Left ventricle myocardium inferior (tissue), 1 donor: ENCODE results near the gene BCAS2. TPM values are rescaled to one million over a fixed set of nuclear protein-coding genes. Genes with fewer than 3 reads are reported as not detected.

ENCODE experiments used
- DNase-seq: peaks from one replicate; pipeline ENCODE4 v3.0.0-alpha.2; 2020
- H3K27ac ChIP-seq: fragments of 200-600 bp; replicated peaks from 2 replicates; pipeline ENCODE4 v1.8.0; 2021
- H3K27me3 ChIP-seq: fragments of 200-600 bp; 2 replicates; pipeline ENCODE4 v1.8.0; 2021; ENCODE audit warnings: low read depth
- H3K36me3 ChIP-seq: fragments of 200-600 bp; 2 replicates; pipeline ENCODE4 v1.8.0; 2021
- H3K4me1 ChIP-seq: fragments of 200-600 bp; 2 replicates; pipeline ENCODE4 v1.8.0; 2021
- H3K4me3 ChIP-seq: fragments of 200-600 bp; 2 replicates; pipeline ENCODE4 v1.8.0; 2021; ENCODE audit warnings: mild to moderate bottlenecking, moderate library complexity
- H3K9me3 ChIP-seq: fragments of 200-600 bp; replicated peaks from 2 replicates; pipeline ENCODE4 v1.8.0; 2021
- CTCF ChIP-seq: fragments of 200-600 bp; IDR thresholded peaks from 2 replicates; pipeline ENCODE4 v1.8.0; 2021; ENCODE audit warnings: antibody characterized with exemption, mild to moderate bottlenecking, borderline replicate concordance
- intact Hi-C: fragments of 100-400 bp; cut with micrococcal nuclease; formaldehyde crosslinking; loops from one replicate; pipeline ENCODE4 v1.11.0; 2022
- total RNA-seq: library from RNA; stranded (reverse); fragmentation: NEBNext Ultra II Directional; extraction: Animal tissue kit (Norgen Biotek cat#: 25700); gene quantifications from one replicate; pipeline ENCODE4 v1.2.1, GENCODE V29; 2021
- donor health status: DM: no; HTN: yes; CAD: no; lungs with severe emphysema.

The BCAS2 gene
- total RNA-seq, 1 donor from 2014 or later = 32.9 TPM

- Histone ChIP-seq H3K4me1 (no peaks in the 10 kb centered on the region), H3K27ac (no peak overlapping the region), H3K27me3 (no peaks in the 10 kb centered on the region), H3K4me3 (no peak overlapping the region), H3K9me3 (no peaks in the 10 kb centered on the region), H3K36me3 (no peaks in the 10 kb centered on the region)
- no peak for DNase-seq
- intact Hi-C loops = loop anchor here (10.0 kb wide), 1 partner anchor 206 kb away; no protein-coding TSS in a partner anchor
- TF ChIP-seq CTCF = no peak
These were observed 31.1 kb downstream of the BCAS2 start for GRCh38 chr1:114550336-114550735.

- Histone ChIP-seq H3K27ac (no peak overlapping the region), H3K9me3 (no peaks in the 10 kb centered on the region), H3K27me3 (no peaks in the 10 kb centered on the region), H3K36me3 (no peaks in the 10 kb centered on the region), H3K4me3 (no peak overlapping the region), H3K4me1 (no peaks in the 10 kb centered on the region)
- intact Hi-C loops = no loop called here
- no peak for TF ChIP-seq CTCF
- no peak for DNase-seq
These were observed 32.3 kb downstream of the BCAS2 start for GRCh38 chr1:114549137-114549536.

GRCh38 chr1:114547076-114547475, 34.3 kb downstream of the BCAS2 start:
- Histone ChIP-seq H3K4me3 (no peak overlapping the region), H3K27ac (no peak overlapping the region), H3K9me3 (no peaks in the 10 kb centered on the region), H3K36me3 (no peaks in the 10 kb centered on the region), H3K4me1 (no peaks in the 10 kb centered on the region), H3K27me3 (no peaks in the 10 kb centered on the region)
- TF ChIP-seq CTCF = no peak
- no peak for DNase-seq
- intact Hi-C loops = no loop called here

- no peak overlapping the region for H3K4me3 ChIP-seq
- no peaks in the 10 kb centered on the region for H3K36me3 ChIP-seq
- DNase-seq = no peak
- no peaks in the 10 kb centered on the region for H3K27me3 ChIP-seq
- no peaks in the 10 kb centered on the region for H3K9me3 ChIP-seq
- TF ChIP-seq CTCF = no peak
- intact Hi-C loops = no loop called here
- no peak overlapping the region for H3K27ac ChIP-seq
- H3K4me1 ChIP-seq = no peaks in the 10 kb centered on the region
These were observed 35.6 kb downstream of the BCAS2 start for GRCh38 chr1:114545796-114546195.

GRCh38 chr1:114545315-114545714, 36.1 kb downstream of the BCAS2 start:
- H3K27me3 ChIP-seq = no peaks in the 10 kb centered on the region
- H3K27ac ChIP-seq = no peak overlapping the region
- DNase-seq = no peak
- H3K36me3 ChIP-seq = no peaks in the 10 kb centered on the region
- no peaks in the 10 kb centered on the region for H3K9me3 ChIP-seq
- no peak for TF ChIP-seq CTCF
- H3K4me1 ChIP-seq = no peaks in the 10 kb centered on the region
- H3K4me3 ChIP-seq = no peak overlapping the region
- intact Hi-C loops = no loop called here

- no peaks in the 10 kb centered on the region for H3K9me3 ChIP-seq
- no peak for TF ChIP-seq CTCF
- no peaks in the 10 kb centered on the region for H3K27me3 ChIP-seq
- DNase-seq = no peak
- intact Hi-C loops = no loop called here
- no peaks in the 10 kb centered on the region for H3K4me1 ChIP-seq
- no peak overlapping the region for H3K27ac ChIP-seq
- H3K36me3 ChIP-seq = no peaks in the 10 kb centered on the region
- no peak overlapping the region for H3K4me3 ChIP-seq
These were observed 40.6 kb downstream of the BCAS2 start for GRCh38 chr1:114540821-114541220.
